GM19467 (cell line): ENCODE results near the gene VOPP1.

Experiments
- ATAC-seq: cut with Tn5 transposase; IDR thresholded peaks from one replicate; pipeline ENCODE4 v1.9.1; 2021; ENCODE audit warnings: mild to moderate bottlenecking, moderate library complexity; ENCODE audit not compliant: unreplicated experiment

VOPP1 gene

GRCh38 chr7:55557666-55558188 is 14.6 kb downstream of the VOPP1 start:
- peak; percentile 82 for ATAC-seq

DNA sequence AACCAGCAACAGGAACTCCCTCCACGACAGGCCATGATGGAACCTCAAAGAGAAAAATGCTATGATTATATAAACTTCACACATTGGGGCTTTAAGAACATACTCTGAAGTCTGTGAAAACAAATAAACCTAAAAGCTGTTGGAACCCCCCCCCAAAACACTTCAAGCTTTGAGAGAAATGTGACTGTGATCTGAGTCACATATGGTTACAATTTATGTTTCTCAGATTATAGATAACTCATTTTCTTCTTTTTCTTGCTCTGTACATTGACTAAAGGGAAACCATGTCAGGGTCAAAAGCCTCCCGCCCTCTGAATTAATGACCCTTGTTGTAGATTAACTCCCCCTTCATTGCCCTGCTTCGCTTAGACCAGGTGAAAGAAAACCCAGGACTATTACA is 15.8 kb downstream of the VOPP1 start:
- ATAC-seq, result no peak

DNA sequence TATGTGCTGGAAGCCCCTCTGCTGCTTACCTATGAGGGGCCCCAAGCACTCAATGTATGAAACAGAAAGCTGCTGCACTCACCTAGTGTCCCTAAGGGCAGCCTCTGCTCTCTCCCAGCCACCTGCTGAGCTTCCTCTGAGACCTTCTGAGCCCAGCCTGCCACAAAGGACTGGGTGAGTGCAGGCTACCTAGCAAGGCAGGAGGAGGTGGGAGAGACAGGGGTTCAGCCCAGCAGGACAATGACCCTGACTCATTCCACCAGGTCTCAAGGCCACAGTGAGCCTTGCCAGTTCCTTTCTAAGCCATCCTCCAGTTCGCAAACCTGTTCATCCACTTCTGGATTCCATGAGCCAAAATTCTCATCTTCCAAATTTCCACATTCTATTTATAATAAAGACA is 16.3 kb downstream of the VOPP1 start:
- peak; percentile 25 for ATAC-seq

DNA sequence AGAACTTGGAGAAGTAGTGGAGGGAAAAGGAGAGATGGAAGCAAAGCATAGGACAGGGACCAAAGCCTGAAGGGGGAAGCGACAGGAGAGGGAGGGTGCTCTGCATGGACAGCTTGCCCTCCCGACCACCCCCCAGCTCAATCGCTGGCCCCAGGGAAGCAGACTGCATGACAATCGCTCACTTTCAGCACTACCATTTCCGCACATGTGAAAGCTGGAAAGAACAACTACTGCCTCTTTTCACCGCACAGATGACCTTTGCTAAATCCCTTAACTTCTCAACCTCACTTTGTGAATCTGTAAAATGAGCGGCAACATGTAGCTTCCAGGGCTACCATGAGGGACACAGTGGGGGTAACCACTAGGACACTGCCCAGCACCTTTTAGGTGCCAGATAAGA is 17.1 kb downstream of the VOPP1 start:
- ATAC-seq, result no peak

- ATAC-seq, result no peak
Measured at GRCh38 chr7:55554038-55554437, 18.3 kb downstream of the VOPP1 start.

- ATAC-seq, result no peak
Measured at GRCh38 chr7:55553024-55553345, 19.3 kb downstream of the VOPP1 start.

- no peak for ATAC-seq
Measured at GRCh38 chr7:55552320-55553023, 19.8 kb downstream of the VOPP1 start.

- ATAC-seq, result no peak
Measured at GRCh38 chr7:55550841-55551537, 21.3 kb downstream of the VOPP1 start.

GRCh38 chr7:55550010-55550663 is 22.2 kb downstream of the VOPP1 start:
- ATAC-seq, result no peak

DNA sequence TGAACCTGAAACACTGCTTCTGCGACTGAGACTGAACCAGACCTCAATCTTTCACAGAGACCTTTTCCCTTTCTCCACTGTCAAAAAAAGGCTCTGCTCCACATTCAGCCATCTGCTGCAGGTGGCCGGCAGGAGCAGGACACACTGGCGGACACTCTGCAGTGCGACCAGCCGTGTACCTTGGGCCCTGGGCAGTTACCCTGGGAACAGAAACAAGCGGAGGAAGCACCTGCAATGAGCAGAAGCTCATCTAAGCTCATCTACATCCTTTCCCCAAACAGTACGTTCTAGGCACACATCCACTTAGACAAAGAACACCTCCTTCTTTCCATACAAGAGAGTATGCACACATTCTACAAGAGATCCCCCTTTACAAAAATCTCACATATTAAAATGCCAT is 22.8 kb downstream of the VOPP1 start:
- ATAC-seq, result peak; percentile 42

DNA sequence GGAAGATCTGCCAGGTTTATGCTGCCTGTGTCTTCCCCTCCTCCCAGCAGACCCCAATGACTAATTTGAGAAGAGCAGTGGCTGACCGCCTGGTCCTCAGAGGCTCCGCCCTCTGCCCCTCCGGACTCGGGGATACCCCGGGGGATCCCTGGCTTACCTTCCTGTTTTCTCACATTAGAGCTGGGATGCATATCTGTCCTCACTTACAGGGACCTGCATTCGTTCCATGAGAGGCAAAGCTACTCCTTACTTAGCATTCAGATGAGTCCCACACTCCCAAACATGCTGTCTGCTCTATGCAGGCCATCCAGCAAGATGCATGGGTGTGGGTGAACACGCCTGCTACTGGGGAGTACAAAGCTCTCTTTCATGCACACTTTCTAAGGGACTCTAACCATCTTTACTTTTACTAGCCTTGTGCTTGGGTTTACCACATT is 24.0 kb downstream of the VOPP1 start:
- ATAC-seq, result no peak

GRCh38 chr7:55546814-55547213 is 25.5 kb downstream of the VOPP1 start:
- no peak for ATAC-seq

DNA sequence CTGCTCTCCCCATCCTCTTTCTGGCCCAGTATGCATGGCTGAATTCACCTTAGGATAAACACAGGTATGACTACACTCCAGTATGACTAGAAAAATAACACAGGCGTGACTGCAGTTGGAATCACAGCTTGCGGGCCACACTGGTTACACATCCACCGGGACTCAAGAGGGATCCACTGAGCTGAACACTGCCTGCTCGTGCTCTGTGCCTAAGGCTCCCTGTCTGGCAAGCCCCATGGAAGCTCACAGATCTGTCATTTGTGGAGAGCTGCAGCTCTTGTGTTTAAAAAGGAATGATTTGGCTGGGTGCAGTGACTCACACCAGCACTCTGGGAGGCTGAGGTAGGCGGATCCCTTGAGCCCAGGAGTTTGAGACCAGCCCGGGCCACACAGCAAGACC is 26.8 kb downstream of the VOPP1 start:
- no peak for ATAC-seq

DNA sequence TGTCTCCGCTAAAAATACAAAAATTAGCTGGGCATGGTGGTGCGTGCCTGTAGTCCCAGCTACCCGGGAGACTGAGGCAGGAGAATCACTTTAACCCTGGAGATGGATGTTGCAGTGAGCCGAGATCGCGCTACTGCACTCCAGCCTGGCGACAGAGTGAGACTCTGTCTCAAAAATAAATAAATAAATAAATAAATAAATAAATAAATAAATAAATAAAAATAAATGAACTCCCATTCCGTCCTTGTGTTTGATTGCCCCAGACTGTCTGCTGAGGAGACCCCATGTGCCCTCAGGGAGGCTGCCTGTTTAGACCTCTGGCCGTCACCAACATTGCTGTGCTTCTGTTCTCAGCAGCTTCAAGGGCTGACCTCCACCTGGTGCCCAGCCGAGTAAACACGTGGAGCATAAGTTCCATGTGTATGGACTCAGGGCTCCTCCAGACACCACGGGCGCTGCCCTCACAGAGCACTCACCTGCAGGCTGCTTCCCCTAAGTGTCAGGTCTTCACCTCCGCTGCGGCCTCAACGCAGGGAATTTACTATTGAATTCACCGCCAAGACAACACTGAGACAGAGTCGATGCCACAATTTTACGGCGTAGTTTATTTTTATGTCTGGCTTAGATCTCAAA is 32.0 kb downstream of the VOPP1 start:
- no peak for ATAC-seq

GRCh38 chr7:55539380-55539779 is 32.9 kb downstream of the VOPP1 start:
- ATAC-seq, result no peak

DNA sequence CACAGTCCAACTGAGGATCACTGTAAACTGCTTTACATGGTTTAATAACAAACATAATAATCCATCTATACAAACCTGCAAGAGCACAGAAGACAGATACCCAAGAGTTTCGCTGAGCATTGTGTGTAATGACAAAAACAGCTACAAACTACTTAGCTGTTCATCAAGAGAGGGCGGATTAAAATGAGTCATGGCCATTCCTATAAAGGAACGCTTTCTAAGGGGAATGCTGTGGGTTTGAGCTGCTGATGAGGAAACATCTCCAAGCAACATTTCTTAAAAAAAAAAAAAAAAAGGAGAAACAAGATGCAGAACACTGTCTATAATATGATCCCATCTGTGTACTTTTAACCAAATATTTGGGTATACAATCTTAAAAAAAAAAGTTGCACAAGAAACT is 33.8 kb downstream of the VOPP1 start:
- no peak for ATAC-seq

GRCh38 chr7:55537458-55537990 is 34.8 kb downstream of the VOPP1 start:
- no peak for ATAC-seq

DNA sequence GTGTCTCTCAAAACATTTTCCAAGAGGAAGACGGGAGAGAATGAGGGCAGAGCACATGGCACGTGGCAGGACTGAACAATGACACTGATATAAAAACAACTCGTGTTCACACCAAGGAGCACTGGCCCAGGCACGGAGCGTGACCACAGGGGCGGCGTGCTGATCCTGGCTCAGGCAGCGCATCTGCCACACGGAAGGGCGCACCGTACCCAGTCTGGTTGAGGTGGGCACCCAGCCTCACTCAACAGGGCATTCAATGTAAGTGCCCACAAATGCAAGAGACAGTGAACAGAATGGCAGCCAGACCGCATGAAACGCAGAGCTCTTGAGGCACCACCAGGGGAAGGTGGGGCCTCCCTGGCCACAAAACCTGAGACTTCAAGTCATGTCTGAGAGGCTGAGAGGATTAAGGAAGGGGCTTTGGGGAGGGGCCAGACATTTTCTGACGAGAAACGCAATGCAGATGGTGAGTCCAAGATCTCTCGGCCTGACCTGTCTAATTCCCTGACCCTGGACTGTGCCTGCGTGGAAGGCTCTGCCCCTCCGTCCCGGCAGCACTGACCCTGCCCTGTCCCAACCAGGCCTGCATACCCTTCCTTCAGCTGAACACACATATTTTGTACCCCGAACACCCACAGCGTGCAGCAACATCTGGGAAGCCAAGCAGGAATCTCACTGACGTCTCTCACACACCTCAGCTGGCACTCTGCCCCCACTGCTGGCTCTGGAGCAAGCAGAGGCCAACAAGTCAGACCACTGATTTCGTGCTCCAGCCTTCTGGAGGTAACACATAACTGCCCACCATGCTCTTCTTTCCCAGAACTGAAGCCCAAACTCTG is 35.5 kb downstream of the VOPP1 start:
- ATAC-seq, result no peak

- no peak for ATAC-seq
Measured at GRCh38 chr7:55535617-55536016, 36.7 kb downstream of the VOPP1 start.

DNA sequence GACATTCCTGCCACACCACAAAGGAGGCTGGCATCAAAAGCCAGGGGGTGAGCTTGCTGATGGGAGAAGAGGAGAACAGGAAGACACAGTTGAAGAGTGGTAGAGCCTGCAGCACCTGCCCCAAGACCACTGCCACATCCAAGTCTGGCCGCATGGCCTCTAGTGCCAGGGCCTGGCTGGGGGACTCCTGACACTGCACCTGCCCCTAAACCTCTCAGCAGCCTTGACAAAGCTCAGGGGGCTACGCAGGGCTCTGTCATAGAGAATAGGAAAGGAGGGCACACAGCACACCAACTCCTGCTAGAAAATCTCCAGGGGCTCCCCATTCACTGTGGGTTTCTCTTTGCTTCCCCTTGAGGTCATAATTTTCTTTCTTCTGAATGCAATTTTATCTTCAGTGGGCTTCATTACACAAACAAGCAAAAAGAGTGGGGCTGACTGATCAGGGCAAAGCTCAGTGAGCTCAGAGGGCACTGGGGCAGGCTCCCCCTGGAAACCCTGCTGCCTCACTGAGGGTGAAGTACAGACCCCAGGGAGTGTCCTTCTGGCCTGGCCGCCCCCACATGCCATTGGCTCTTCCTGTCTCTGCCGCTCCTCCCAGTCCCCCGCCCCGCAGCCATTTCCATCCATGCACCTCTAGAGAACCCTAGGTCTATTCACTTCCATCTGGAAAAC is 37.2 kb downstream of the VOPP1 start:
- no peak for ATAC-seq
